K562 (cell line): ENCODE results near the gene GORASP2. TPM values are rescaled to one million over a fixed set of nuclear protein-coding genes. Genes with fewer than 3 reads are reported as not detected.

Experiments
- ARID3B ChIP-seq: fragments of 250-450 bp; sonication (Bioruptor Pico); IDR thresholded peaks from 2 replicates; pipeline ENCODE4 v1.4.0; 2020; ENCODE audit warnings: borderline replicate concordance
- CREM ChIP-seq: IDR thresholded peaks from 2 replicates; pipeline ENCODE4 v1.6.1; 2014; ENCODE audit warnings: antibody characterized with exemption, low read depth
- FOXA3 ChIP-seq, 2 experiments: fragments of 450-650 bp in 1 of 2; sonication (generic) in 1 of 2; formaldehyde crosslinking; IDR thresholded peaks in 1 of 2; conservative IDR thresholded peaks in 1 of 2; 2 replicates each; pipeline versions ENCODE4 v1.4.0 to v1.8.0; 2020 to 2022; ENCODE audit warnings: mild to moderate bottlenecking in 2 of 2, missing genetic modification reagents in 1 of 2
- GABPB2 ChIP-seq: fragments of 250-450 bp; sonication (Bioruptor Pico); conservative IDR thresholded peaks from 2 replicates; pipeline ENCODE4 v1.5.1; 2021; ENCODE audit warnings: mild to moderate bottlenecking
- MYBL2 ChIP-seq, 2 experiments: fragments of 450-650 bp in 1 of 2; sonication (generic) in 1 of 2; formaldehyde crosslinking in 1 of 2; IDR thresholded peaks; 2 replicates each; pipeline versions ENCODE4 v1.6.1 to v1.8.1; 2017 to 2022; ENCODE audit warnings: borderline replicate concordance in 1 of 2, inconsistent platforms in 1 of 2, low read depth in 1 of 2, mild to moderate bottlenecking in 1 of 2, missing genetic modification reagents in 1 of 2, moderate library complexity in 1 of 2
- NFYB ChIP-seq: IDR thresholded peaks from 2 replicates; pipeline ENCODE4 v1.6.1; 2011; ENCODE audit warnings: mild to moderate bottlenecking, moderate library complexity; ENCODE audit not compliant: insufficient read length; ENCODE audit errors: extremely low read depth
- PBX2 ChIP-seq, 2 experiments: IDR thresholded peaks in 1 of 2; conservative IDR thresholded peaks in 1 of 2; 2 replicates each; pipeline ENCODE4 v1.6.1; 2016; ENCODE audit warnings: low read depth in 2 of 2, mild to moderate bottlenecking in 1 of 2, missing compliant biosample characterization in 1 of 2, missing genetic modification characterization in 1 of 2, moderate library complexity in 1 of 2
- PHF8 ChIP-seq: fragments of 200-600 bp; sonication (generic); IDR thresholded peaks from 2 replicates; pipeline ENCODE4 v1.6.1; 2012; ENCODE audit warnings: mixed run types, mild to moderate bottlenecking, inconsistent platforms, low read length, moderate library complexity, borderline replicate concordance
- PTRF ChIP-seq: fragments of 450-650 bp; IDR thresholded peaks from 2 replicates; pipeline ENCODE4 v1.6.1; 2016; ENCODE audit warnings: mild to moderate bottlenecking, missing genetic modification characterization, missing compliant biosample characterization
- RBM39 ChIP-seq: fragments of 200-400 bp; formaldehyde crosslinking; optimal IDR thresholded peaks from 2 replicates; pipeline ENCODE3; 2018; ENCODE audit warnings: low read depth, low read length
- STAG1 ChIP-seq: sonication (generic); formaldehyde crosslinking; IDR thresholded peaks from 2 replicates; pipeline ENCODE4 v1.5.0; 2020; ENCODE audit warnings: missing genetic modification reagents, borderline replicate concordance
- TCF7L2 ChIP-seq: fragments of 150-350 bp; IDR thresholded peaks from 2 replicates; pipeline ENCODE4 v1.6.1; 2016; ENCODE audit warnings: low read depth, mild to moderate bottlenecking, low read length, moderate library complexity
- ZHX1 ChIP-seq: fragments of 150-350 bp; conservative IDR thresholded peaks from 2 replicates; pipeline ENCODE4 v1.6.1; 2014; ENCODE audit warnings: low read length
- ZNF589 ChIP-seq: fragments of 200-800 bp; sonication (Bioruptor generic); IDR thresholded peaks from 2 replicates; pipeline ENCODE4 v1.6.1; 2016; ENCODE audit warnings: low read depth, missing genetic modification characterization, missing compliant biosample characterization
- ZNF785 ChIP-seq: fragments of 250-450 bp; sonication (Bioruptor Pico); IDR thresholded peaks from 2 replicates; pipeline ENCODE4 v1.4.0; 2020; ENCODE audit warnings: mild to moderate bottlenecking
- polyA plus RNA-seq, 8 experiments: library from polyadenylated mRNA; depleted of rRNA in 4 of 8; stranded (reverse) in 5 of 8; unstranded in 3 of 8; fragments of >200 nt; fragmentation: Nextera tagmentation in 2 of 8; fragmentation: Illumina TruSeq in 1 of 8; extraction: Ambion mirVana in 2 of 8; extraction: Trizol in 1 of 8; gene quantifications; 2 replicates each; pipeline versions ENCODE4 v1.2.1 to v1.2.3, GENCODE V29; 2011 to 2014; ENCODE audit warnings: inconsistent platforms in 1 of 8, missing spikeins in 1 of 8
- total RNA-seq, 7 experiments: library from RNA; depleted of rRNA in 6 of 7; stranded (reverse); fragments of >200 nt in 6 of 7; fragmentation: Illumina TruSeq in 2 of 7; extraction: Trizol in 2 of 7; gene quantifications; 2 replicates each; pipeline versions ENCODE4 v1.2.1 to v1.2.3, GENCODE V29; 2011 to 2021; ENCODE audit warnings: low replicate concordance in 1 of 7
- TF ChIP-seq, protein P1 (sequence below): sonication (generic); IDR thresholded peaks from 2 replicates; pipeline ENCODE4 v1.6.1; 2016
- TF ChIP-seq, protein P2 (sequence below): fragments of 250-450 bp; sonication (Bioruptor Pico); IDR thresholded peaks from 2 replicates; pipeline ENCODE4 v1.4.0; 2020; ENCODE audit warnings: mild to moderate bottlenecking

GORASP2 gene
- total and polyA plus RNA-seq, 9 of the 15 experiments (the other 6 are each of a cell fraction or from before 2014, with no cell fraction given), result 27.4 to 180 (median 59.6) TPM

GRCh38 chr2:170929686-170930050, 615 bp downstream of the GORASP2 start (continued):
- TF ChIP-seq, protein P1, sequence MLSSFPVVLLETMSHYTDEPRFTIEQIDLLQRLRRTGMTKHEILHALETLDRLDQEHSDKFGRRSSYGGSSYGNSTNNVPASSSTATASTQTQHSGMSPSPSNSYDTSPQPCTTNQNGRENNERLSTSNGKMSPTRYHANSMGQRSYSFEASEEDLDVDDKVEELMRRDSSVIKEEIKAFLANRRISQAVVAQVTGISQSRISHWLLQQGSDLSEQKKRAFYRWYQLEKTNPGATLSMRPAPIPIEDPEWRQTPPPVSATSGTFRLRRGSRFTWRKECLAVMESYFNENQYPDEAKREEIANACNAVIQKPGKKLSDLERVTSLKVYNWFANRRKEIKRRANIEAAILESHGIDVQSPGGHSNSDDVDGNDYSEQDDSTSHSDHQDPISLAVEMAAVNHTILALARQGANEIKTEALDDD, result no peak
- TF ChIP-seq PTRF, result no peak
- TF ChIP-seq, protein P2, sequence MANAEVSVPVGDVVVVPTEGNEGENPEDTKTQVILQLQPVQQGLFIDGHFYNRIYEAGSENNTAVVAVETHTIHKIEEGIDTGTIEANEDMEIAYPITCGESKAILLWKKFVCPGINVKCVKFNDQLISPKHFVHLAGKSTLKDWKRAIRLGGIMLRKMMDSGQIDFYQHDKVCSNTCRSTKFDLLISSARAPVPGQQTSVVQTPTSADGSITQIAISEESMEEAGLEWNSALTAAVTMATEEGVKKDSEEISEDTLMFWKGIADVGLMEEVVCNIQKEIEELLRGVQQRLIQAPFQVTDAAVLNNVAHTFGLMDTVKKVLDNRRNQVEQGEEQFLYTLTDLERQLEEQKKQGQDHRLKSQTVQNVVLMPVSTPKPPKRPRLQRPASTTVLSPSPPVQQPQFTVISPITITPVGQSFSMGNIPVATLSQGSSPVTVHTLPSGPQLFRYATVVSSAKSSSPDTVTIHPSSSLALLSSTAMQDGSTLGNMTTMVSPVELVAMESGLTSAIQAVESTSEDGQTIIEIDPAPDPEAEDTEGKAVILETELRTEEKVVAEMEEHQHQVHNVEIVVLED, result no peak
- no peak for TF ChIP-seq TCF7L2
- TF ChIP-seq ZNF785, result no peak
- no peak for TF ChIP-seq STAG1
- 0 out of 2 replicates have a peak, but pooled peaks have one; percentile 13 for TF ChIP-seq PHF8
- no peak for TF ChIP-seq MYBL2 (IDR thresholded peaks at IDR 0.05; ENCODE audit: low read depth)
- no peak for TF ChIP-seq MYBL2 (CRISPR knock-in tag; IDR thresholded peaks at IDR 0.05; ENCODE audit: borderline replicate concordance)
- no peak for TF ChIP-seq ZHX1
- TF ChIP-seq ARID3B, result no peak
- TF ChIP-seq PBX2 (CRISPR knock-in tag; IDR thresholded peaks at IDR 0.05; ENCODE audit: low read depth), result no peak
- TF ChIP-seq PBX2 (tag; conservative IDR thresholded peaks at IDR 0.05; ENCODE audit: low read depth), result peak; percentile 58
- TF ChIP-seq CREM, result no peak
- peak; percentile 46; the same call in 1 of the 2 replicates for TF ChIP-seq ZNF589 (CRISPR knock-in tag)
- no peak for TF ChIP-seq NFYB
- peak; percentile 59 for TF ChIP-seq RBM39
- TF ChIP-seq GABPB2 (CRISPR knock-in tag), result no peak
- 0 out of 4 replicates have a peak, but pooled peaks of 1 of the 2 experiments have one; percentile 7 for TF ChIP-seq FOXA3 (CRISPR knock-in tag; conservative IDR thresholded peaks at IDR 0.05 in 1 of 2, IDR thresholded peaks at IDR 0.05 in 1 of 2)
